Measurements from ENCODE around the gene CREBL2. TPM values are rescaled to one million over a fixed set of nuclear protein-coding genes. Genes with fewer than 3 reads are reported as not detected.
A peak's percentile ranks its signal among the peaks of the same experiment; 100 is the strongest.

Gene CREBL2
- total RNA-seq, 1 experiment from 2014 or later, result 17.3 TPM

- POLR2A ChIA-PET, result interaction anchor here (0.7 kb wide), 1 partner anchor 418 kb away, joined by 4 read pairs; no protein-coding TSS in a partner anchor
- Mint-ChIP-seq H3K4me3 (peak overlapping the region; percentile 30; the same call in 1 of the 2 replicates), H3K27me3 (ENCODE audit: low read depth) (peaks cover 21% of the 10 kb centered on the region), H3K4me1 (peaks cover 34% of the 10 kb centered on the region), H3K9me3 (no peaks in the 10 kb centered on the region), H3K36me3 (no peaks in the 10 kb centered on the region), H3K27ac (peak overlapping the region; percentile 91)
- TF ChIP-seq ZBTB21 (CRISPR knock-in tag; IDR thresholded peaks at IDR 0.05; ENCODE audit: borderline replicate concordance), result no peak
- TF ChIP-seq CBFB (CRISPR knock-in tag; IDR thresholded peaks at IDR 0.05; ENCODE audit: low read depth), result no peak
- no peak for TF ChIP-seq ELF4 (CRISPR knock-in tag; IDR thresholded peaks at IDR 0.05; ENCODE audit: low read depth)
- TF ChIP-seq, protein P1, sequence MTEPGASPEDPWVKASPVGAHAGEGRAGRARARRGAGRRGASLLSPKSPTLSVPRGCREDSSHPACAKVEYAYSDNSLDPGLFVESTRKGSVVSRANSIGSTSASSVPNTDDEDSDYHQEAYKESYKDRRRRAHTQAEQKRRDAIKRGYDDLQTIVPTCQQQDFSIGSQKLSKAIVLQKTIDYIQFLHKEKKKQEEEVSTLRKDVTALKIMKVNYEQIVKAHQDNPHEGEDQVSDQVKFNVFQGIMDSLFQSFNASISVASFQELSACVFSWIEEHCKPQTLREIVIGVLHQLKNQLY (CRISPR knock-in tag; IDR thresholded peaks at IDR 0.05), result no peak
- TF ChIP-seq, protein P2, sequence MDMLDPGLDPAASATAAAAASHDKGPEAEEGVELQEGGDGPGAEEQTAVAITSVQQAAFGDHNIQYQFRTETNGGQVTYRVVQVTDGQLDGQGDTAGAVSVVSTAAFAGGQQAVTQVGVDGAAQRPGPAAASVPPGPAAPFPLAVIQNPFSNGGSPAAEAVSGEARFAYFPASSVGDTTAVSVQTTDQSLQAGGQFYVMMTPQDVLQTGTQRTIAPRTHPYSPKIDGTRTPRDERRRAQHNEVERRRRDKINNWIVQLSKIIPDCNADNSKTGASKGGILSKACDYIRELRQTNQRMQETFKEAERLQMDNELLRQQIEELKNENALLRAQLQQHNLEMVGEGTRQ (CRISPR knock-in tag; IDR thresholded peaks at IDR 0.05), result no peak
- no peak for TF ChIP-seq IRF1 (CRISPR knock-in tag; IDR thresholded peaks at IDR 0.05)
- ATAC-seq (peak; percentile 45), DNase-seq (ENCODE audit: low spot score) (peak; percentile 53)
- CTCF ChIA-PET, result no interaction called here
Measured at GRCh38 chr12:12685305-12685704, 73.6 kb downstream of the CREBL2 start.

DNA sequence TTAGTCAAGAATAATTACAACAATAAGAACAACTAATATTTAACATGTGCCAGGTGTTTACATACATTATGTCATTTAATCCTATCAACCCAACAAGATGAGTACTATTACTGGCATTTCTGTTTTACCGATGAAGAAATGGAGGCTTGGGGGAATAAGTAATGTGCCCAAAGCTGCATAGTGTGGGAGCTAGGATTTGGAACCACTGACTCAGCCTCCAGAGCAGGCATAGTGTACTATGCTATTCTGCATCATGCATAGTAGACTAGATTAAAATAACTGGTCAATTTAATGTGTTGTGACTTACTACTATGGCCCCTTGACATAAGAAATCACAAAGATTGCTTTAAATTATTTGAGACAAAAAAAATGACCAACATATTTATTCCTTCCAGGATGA, 74.8 kb downstream of the CREBL2 start:
- Mint-ChIP-seq H3K36me3 (no peaks in the 10 kb centered on the region), H3K27me3 (ENCODE audit: low read depth) (peaks cover 9% of the 10 kb centered on the region), H3K4me1 (peaks cover 34% of the 10 kb centered on the region), H3K27ac (no peak overlapping the region), H3K4me3 (no peak overlapping the region), H3K9me3 (no peaks in the 10 kb centered on the region)
- POLR2A ChIA-PET, result no interaction called here
- DNase-seq (ENCODE audit: low spot score), result no peak
- TF ChIP-seq, protein P3, sequence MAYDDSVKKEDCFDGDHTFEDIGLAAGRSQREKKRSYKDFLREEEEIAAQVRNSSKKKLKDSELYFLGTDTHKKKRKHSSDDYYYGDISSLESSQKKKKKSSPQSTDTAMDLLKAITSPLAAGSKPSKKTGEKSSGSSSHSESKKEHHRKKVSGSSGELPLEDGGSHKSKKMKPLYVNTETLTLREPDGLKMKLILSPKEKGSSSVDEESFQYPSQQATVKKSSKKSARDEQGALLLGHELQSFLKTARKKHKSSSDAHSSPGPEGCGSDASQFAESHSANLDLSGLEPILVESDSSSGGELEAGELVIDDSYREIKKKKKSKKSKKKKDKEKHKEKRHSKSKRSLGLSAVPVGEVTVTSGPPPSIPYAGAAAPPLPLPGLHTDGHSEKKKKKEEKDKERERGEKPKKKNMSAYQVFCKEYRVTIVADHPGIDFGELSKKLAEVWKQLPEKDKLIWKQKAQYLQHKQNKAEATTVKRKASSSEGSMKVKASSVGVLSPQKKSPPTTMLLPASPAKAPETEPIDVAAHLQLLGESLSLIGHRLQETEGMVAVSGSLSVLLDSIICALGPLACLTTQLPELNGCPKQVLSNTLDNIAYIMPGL (CRISPR knock-in tag; IDR thresholded peaks at IDR 0.05), result no peak
- no peak for TF ChIP-seq CREM (CRISPR knock-in tag; IDR thresholded peaks at IDR 0.05)
- TF ChIP-seq, protein P1 (CRISPR knock-in tag; IDR thresholded peaks at IDR 0.05), result no peak
- TF ChIP-seq FOXK1 (CRISPR knock-in tag; IDR thresholded peaks at IDR 0.05), result no peak
- no peak for TF ChIP-seq GABPB1 (CRISPR knock-in tag; IDR thresholded peaks at IDR 0.05)
- no peak for TF ChIP-seq PREB (CRISPR knock-in tag; IDR thresholded peaks at IDR 0.05; ENCODE audit: borderline replicate concordance)
- no peak for TF ChIP-seq TEAD4 (CRISPR knock-in tag; IDR thresholded peaks at IDR 0.05)
- TF ChIP-seq, protein P4, sequence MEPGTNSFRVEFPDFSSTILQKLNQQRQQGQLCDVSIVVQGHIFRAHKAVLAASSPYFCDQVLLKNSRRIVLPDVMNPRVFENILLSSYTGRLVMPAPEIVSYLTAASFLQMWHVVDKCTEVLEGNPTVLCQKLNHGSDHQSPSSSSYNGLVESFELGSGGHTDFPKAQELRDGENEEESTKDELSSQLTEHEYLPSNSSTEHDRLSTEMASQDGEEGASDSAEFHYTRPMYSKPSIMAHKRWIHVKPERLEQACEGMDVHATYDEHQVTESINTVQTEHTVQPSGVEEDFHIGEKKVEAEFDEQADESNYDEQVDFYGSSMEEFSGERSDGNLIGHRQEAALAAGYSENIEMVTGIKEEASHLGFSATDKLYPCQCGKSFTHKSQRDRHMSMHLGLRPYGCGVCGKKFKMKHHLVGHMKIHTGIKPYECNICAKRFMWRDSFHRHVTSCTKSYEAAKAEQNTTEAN (CRISPR knock-in tag; IDR thresholded peaks at IDR 0.05), result no peak
- no peak for TF ChIP-seq ZMAT4 (CRISPR knock-in tag; IDR thresholded peaks at IDR 0.05)
- no peak for TF ChIP-seq IRF2 (CRISPR knock-in tag; IDR thresholded peaks at IDR 0.05; ENCODE audit: borderline replicate concordance, low read depth)
- TF ChIP-seq CTCF (IDR thresholded peaks at IDR 0.05), result no peak
- TF ChIP-seq ZNF396 (CRISPR knock-in tag; IDR thresholded peaks at IDR 0.05; ENCODE audit: borderline replicate concordance), result no peak
- TF ChIP-seq ZNF232 (CRISPR knock-in tag; IDR thresholded peaks at IDR 0.05), result no peak
- TF ChIP-seq NFYB (CRISPR knock-in tag; conservative IDR thresholded peaks at IDR 0.05; ENCODE audit: low read depth), result no peak
- no peak for TF ChIP-seq ZBTB21 (CRISPR knock-in tag; IDR thresholded peaks at IDR 0.05; ENCODE audit: borderline replicate concordance)
- TF ChIP-seq, protein P5, sequence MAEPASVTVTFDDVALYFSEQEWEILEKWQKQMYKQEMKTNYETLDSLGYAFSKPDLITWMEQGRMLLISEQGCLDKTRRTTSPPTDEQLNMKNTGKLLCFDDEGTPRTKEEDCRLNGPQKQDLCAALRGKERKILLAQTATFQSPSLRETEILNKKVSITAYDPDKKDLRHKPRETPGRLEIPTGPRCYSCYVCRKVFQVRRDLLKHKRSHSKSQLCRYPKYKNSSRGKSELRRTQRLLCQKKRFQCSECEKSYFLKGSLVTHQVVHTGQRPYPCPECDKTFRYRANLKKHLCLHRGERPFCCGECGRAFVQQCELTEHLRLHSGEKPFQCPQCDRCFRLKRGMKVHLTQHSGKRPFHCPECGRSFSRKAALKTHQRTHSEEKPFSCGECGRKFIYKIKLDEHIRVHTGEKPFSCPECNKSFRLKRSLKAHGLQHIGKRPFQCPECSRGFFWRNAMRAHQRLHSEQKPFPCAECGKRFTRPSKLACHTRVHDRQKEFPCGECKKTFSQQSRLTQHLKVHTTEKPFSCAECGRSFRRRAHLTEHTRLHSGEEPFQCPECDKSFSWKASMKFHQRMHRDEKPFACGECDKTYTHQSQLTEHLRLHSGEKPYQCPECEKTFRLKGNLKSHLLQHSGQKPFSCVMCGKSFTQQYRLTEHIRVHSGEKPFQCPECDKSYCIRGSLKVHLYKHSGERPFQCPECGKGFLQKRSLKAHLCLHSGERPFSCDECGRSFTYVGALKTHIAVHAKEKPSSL (CRISPR knock-in tag; conservative IDR thresholded peaks at IDR 0.05), result no peak
- ATAC-seq, result no peak
- CTCF ChIA-PET, result no interaction called here
